ENCODE measurements around the gene MYBPC3.
"Not testable (repeated sequence)": the region's sequence is repeated elsewhere in the genome, so short reads cannot be mapped to it uniquely, and the experiment has no call there.

Gene MYBPC3

DNA sequence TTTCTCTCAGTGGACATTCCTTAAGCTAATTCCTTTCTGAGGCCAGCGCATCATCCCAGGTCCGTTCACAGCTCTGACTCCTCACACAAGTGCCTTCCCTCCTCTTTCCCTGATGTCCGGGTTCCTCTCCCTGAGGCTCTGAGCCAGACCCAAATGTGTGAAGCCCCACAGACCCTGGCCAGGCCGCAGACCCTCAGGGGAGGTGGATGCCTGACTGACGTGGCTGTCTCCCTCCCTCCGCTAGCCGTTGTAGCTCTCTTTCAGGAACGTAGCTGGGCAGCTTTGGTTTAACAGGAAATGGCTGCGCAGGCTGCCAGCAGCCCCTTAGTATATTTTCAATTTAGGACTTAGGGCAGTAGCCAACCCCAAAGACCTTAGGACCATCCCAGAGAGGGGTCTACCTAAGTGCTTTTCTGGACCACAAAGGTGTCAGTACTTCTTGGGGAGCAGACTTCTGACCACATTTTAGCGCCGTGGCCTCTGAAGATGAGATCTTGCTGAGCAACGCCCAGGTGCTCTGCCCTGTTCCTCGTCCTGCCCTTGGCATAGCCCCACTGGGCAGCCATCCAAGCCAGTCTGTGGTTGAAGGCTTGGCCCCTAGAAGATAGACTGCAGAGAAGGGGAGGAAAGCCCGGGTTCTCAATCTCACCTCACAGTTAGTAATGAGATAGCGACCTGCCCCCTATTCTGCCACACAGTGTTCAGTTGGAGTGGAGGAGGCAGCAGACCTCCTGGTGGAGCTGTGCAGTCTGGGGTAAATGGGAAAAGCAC, 27.0 kb downstream of the MYBPC3 start:
- no peak overlapping the region for H3K4me3 ChIP-seq (ENCODE audit: low read depth, low read length)

DNA sequence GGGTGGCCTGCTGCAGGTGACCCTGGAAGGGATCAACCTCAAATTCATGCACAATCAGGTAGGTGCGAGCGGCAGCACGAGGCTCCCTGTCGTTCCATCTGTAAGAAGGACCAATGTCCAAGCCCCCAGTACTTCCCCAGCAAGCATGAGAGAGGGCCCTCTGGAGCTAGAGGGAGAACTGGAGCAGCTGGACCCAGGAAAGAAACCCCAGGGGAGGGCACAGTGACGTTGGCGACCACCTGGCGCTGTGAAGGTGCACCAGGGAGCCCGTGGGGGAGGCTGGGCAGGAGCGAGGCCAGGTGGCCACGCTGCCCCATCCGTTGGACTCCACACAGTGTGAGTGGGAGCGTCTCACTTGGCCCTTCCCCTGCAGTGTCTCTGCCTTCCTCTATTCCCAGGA, 28.0 kb downstream of the MYBPC3 start:
- TF ChIP-seq, protein P1, sequence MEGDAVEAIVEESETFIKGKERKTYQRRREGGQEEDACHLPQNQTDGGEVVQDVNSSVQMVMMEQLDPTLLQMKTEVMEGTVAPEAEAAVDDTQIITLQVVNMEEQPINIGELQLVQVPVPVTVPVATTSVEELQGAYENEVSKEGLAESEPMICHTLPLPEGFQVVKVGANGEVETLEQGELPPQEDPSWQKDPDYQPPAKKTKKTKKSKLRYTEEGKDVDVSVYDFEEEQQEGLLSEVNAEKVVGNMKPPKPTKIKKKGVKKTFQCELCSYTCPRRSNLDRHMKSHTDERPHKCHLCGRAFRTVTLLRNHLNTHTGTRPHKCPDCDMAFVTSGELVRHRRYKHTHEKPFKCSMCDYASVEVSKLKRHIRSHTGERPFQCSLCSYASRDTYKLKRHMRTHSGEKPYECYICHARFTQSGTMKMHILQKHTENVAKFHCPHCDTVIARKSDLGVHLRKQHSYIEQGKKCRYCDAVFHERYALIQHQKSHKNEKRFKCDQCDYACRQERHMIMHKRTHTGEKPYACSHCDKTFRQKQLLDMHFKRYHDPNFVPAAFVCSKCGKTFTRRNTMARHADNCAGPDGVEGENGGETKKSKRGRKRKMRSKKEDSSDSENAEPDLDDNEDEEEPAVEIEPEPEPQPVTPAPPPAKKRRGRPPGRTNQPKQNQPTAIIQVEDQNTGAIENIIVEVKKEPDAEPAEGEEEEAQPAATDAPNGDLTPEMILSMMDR (IDR thresholded peaks at IDR 0.05; ENCODE audit: low read depth, low read length), result no peak
- H3K4me3 ChIP-seq (ENCODE audit: low read depth, low read length), result no peak overlapping the region

More for the DNA sequence above, 27.0 kb downstream of the MYBPC3 start:
- TF ChIP-seq, protein P1 (IDR thresholded peaks at IDR 0.05; ENCODE audit: low read depth, low read length), result no peak

DNA sequence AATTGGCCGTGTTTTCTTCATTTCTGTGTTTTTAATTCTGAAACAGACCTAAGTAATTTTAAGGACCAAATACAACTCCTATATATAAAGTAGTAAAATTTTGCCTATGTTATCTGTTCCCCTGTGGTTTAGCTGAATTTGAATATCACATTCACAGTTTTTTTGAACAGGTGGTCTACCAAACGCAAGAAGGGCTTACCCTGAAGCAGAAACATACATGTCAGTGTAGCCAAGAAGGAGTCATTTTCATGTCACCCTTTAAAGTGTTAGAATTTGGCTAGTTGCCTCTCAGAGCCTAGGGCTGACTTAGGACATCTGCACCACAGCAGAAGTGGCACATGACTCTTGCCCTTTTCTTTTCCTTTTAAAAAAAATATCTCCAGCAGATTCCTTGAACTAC, 34.3 kb downstream of the MYBPC3 start:
- no peak overlapping the region for H3K4me3 ChIP-seq (ENCODE audit: low read depth, low read length)
- TF ChIP-seq, protein P1 (IDR thresholded peaks at IDR 0.05; ENCODE audit: low read depth, low read length), result no peak

DNA sequence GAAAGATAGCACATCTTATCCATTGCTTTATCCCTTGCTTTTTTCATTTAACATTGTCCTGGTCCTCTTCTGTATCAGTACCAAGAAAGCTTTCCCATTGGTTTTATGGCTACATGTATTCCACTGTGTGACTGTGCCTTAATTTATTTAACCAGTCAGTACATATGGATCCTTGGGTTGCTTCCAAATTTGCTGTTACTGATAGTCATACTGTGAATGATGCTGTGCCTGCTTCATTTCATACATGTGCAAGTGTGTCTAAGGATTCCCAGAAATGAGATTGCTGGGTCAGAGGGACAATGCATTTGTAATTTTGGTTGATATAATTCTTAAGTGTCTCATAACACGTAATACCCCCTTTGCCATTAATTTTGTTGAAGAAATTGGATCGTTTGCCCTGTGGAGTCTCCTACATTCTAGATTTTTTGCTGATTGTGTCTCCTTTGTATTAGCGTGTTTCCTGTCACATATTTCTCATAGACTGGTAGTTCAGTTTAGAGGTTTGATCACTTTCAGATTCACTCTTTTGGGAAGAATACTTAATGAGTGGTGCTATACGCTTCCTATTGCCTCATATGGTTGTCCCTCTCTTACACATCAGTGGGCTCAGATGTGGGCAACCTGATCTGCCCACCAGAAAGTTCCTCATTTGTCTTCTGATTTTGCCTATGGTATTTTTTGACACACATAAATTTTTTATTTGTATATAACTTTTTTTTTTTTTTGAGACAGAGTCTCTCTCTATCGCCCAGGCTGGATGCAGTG, 35.3 kb downstream of the MYBPC3 start:
- TF ChIP-seq, protein P1 (IDR thresholded peaks at IDR 0.05; ENCODE audit: low read depth, low read length), result no peak
- H3K4me3 ChIP-seq (ENCODE audit: low read depth, low read length), result no peak overlapping the region

GRCh38 chr11:47316501-47316900, 36.0 kb downstream of the MYBPC3 start:
- H3K4me3 ChIP-seq (ENCODE audit: low read depth, low read length), result not testable (repeated sequence)

GRCh38 chr11:47314992-47315391, 37.5 kb downstream of the MYBPC3 start:
- H3K4me3 ChIP-seq (ENCODE audit: low read depth, low read length), result no peak overlapping the region
- TF ChIP-seq, protein P1 (IDR thresholded peaks at IDR 0.05; ENCODE audit: low read depth, low read length), result no peak

- H3K4me3 ChIP-seq (ENCODE audit: low read depth, low read length), result no peak overlapping the region
- TF ChIP-seq, protein P1 (IDR thresholded peaks at IDR 0.05; ENCODE audit: low read depth, low read length), result no peak
These were observed 44.3 kb downstream of the MYBPC3 start for GRCh38 chr11:47308050-47308823.
